Stimulated activated CD4-positive, alpha-beta T cell treated with anti-CD3 and anti-CD28 coated beads, Interleukin-15, amount 100 ng/mL, for 24 hours (primary cell): Measurements from ENCODE around the gene PMF1.

Experiments
- DNase-seq: peaks from one replicate; pipeline ENCODE4 v3.0.0-alpha.2; 2020

The PMF1 gene

DNA sequence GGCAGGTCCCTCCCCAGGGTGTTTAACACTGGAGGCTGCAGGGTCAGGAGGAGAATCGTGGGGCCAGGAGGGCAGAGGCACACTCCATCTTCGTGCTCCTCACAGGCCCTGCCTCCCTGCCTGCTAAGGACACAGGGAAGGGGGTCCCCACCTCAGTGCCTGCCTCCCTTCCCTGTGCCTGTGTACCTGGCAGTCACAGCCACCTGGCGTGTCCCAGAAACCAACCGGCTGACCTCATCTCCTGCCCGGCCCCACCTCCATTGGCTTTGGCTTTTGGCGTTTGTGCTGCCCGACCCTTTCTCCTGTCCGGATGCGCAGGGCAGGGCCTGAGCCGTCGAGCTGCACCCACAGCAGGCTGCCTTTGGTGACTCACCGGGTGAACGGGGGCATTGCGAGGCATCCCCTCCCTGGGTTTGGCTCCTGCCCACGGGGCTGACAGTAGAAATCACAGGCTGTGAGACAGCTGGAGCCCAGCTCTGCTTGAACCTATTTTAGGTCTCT, 28.6 kb downstream of the PMF1 start:
- DNase-seq, result no peak

DNA sequence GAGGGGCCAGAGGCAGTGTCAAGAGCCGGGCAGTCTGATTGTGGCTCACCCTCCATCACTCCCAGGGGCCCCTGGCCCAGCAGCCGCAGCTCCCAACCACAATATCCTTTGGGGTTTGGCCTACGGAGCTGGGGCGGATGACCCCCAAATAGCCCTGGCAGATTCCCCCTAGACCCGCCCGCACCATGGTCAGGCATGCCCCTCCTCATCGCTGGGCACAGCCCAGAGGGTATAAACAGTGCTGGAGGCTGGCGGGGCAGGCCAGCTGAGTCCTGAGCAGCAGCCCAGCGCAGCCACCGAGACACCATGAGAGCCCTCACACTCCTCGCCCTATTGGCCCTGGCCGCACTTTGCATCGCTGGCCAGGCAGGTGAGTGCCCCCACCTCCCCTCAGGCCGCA, 29.1 kb downstream of the PMF1 start, which contains the start of gene BGLAP:
Gene BGLAP, plus strand, starts transcription at position 259 of the 400 bp plus-strand sequence. Its CDS starts 48 bp downstream, at position 307.
- no peak for DNase-seq

DNA sequence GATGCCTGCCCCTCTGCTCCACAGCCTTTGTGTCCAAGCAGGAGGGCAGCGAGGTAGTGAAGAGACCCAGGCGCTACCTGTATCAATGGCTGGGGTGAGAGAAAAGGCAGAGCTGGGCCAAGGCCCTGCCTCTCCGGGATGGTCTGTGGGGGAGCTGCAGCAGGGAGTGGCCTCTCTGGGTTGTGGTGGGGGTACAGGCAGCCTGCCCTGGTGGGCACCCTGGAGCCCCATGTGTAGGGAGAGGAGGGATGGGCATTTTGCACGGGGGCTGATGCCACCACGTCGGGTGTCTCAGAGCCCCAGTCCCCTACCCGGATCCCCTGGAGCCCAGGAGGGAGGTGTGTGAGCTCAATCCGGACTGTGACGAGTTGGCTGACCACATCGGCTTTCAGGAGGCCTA, 29.9 kb downstream of the PMF1 start:
- no peak for DNase-seq

DNA sequence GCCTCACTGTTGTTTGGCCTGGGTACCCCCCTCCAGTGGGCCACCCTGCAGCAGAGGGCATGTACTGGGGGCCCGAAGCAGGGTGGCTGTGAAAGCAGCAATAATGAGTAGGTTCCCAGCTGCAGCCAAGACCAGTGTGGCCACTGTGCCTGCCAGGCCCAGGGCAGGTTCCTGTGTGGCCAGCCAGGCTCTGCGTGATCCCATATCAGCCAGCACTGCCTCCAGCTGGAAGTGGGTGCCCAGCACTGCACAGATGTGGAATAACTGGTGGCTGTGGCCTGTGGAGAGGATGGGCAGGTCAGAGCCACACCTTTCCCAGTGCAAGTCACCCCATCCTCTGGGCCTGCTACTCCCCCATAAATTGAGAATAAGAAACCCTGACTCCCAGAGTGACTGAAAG, 31.3 kb downstream of the PMF1 start:
- no peak for DNase-seq

DNA sequence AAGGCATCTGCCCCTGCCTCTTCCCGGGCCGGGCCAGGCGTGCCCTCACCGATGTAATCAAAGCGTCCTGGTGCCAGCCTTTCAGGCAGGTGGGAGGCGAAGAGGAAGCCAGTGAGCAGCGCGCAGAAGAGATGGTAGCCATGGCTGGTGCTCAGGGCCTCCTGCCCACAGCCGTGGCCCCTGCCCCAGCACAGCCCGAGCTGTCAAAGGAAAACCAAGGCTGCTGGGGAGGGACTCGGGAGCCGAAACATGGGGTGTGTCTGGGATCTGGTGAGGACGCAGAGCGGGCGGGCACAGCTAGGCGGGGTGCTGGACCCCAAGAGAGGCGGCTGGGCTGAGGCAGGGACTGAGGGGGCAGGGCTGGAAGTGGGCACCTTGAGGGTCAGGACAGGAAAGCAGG, 31.9 kb downstream of the PMF1 start:
- DNase-seq, result no peak

DNA sequence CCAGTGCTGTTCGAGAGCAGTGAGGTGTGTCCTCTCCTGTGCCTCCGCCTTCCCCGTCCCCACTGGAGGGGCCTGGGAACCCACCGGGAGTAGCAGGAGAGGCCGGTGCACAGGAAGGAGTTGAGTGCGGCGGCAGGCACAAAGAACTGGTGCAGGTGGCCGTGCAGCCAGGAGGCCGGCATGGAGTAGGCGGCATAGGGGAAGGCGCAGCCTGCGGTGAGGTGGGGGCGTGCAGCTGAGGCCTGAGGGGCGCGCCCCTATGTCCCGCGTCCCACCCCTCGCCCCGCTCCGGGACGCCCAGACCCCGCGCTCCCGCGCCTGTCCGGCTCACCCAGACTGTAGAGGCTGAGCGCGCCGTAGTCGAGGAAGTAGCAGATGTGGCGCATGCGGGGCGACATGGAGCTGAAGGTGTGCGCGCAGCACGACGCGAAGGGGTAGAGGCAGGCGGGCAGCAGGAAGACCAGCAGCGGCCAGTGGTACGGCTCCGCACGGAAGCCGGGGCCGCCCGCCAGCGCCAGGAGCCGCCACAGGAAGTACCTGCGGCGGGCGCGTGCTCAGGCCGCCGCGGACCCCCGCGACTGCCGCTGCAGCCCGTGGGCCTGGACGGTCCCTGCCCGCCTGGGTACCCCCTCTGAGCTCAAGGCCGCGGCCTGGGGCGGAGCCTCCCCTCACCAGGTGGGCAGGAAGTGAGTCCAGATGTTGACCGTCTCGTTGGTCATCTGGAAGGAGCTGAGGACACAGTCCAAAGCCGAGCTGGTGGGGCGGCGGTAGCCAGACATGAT, 32.8 kb downstream of the PMF1 start:
- peak; percentile 55 for DNase-seq

DNA sequence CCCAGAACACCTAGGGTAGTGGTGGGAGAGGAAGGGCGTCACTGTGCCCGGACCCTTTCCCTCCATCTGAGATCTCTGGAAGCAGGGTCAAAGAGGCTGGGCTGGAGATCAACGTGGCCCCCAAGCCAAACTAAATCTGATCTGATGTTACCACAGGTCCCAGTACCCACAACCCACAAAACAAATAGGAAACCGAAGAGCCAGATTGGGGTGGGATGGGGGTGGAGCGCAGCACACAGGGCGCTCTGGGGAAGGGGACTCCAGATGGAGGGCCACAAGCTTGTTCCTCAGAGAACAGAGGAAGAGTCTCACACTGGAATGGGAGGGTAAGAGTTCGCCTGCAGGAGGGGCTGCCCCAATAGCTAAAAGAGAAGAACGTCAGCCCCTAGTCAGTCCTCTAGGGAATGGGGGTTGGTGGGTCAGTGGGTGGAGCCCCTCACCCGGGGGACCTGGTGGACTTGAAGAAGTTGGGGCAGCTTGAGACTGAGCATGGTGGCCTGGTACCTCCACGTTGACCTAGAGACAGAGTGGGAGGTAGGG, 33.5 kb downstream of the PMF1 start:
- DNase-seq, result no peak

DNA sequence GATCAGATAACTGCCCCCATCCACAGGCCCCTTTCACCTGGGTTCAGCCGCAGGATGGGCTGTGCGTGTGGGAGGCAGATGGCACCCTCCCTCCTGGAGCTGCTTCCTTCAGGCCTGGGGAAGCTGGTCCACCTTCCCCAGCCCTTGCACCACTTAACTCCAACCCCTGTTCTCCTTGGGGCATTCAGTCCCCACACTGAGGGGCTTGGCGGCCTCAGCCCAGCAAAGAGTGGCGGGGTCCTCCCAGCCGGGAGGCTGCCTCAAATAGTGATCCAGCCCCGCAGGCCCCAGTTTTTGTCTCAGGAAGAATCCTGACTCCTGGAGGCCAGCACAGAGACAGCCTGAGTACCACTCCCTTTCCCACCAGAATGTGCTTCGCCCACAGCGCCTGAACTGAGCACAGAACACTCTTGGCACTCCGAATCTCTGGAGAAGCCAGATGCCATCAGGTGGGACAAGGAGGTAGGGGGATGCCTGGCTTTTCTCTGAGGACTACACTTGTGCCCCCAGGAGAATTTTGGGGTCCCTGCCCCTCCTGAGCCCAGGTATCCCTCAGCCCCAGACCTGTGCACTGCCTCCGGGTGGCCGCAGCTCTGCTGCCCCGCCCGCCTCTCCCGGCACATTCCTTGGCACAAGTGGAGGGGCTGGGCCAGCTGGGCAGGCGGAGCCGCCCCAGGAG, 34.1 kb downstream of the PMF1 start:
- no peak for DNase-seq

DNA sequence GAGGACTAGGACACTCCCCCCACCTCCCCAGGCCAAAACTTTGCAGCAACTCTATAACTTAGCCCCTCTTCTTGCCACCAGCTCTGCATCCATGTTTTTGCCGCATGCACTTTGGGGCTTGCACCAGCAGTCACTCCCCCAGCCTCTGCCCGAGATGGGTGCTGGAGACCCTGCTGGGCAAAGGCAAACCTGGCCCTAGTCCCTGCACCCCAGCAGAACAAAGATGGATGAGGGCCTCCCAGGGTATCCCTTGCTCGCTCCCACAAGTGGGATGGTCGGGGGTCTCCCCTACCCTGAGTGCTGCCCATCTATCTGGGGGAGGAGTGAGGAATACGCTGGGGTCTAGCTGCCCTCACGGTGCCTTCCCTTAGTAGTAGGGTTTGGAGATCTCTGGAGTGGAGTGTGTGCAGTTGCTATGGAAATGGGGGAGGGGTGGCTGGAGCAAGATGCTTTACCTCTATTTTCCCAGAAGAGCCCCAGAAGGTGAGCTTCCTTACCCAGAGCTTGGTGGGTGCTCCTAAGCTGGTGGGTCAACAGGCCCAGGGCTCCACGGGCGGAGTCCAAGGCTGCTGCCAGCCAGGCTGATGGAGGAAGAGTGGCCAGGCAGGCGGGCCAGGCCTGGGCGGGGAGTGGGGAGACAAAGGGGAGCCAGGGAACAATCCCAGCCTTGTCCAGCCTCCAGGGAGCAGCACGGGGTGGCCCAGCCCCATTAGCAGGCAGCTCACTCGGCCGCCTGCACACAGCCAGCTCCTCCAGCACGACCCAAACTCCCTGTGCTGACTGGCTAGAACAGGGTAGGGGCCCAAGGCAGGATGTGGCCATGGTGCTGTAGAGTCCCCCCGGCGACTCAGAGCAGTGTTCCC, 34.9 kb downstream of the PMF1 start, which contains the start of gene PAQR6:
Gene PAQR6, minus strand, starts transcription at position 597 of the 863 bp plus-strand sequence. CDS start 1,325 bp downstream, outside the sequence.
- DNase-seq, result no peak

DNA sequence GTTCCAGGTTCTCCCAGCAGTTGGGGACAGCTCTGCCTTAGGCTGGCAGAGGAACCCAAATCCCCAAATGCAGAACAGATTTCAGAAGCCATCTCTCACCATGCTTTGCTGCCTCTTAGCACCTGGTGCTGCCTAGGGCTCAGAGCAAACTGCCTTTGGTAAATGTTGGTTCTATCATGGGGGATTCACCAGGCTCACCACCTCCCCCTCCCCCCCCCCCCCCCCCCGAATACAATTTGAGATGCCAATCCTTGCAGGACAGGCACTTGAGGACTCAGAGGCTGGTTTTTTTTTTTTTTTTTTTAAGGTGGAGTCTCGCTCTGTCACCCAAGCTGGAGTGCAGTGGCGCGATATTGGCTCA, 35.5 kb downstream of the PMF1 start:
- DNase-seq, result no peak

DNA sequence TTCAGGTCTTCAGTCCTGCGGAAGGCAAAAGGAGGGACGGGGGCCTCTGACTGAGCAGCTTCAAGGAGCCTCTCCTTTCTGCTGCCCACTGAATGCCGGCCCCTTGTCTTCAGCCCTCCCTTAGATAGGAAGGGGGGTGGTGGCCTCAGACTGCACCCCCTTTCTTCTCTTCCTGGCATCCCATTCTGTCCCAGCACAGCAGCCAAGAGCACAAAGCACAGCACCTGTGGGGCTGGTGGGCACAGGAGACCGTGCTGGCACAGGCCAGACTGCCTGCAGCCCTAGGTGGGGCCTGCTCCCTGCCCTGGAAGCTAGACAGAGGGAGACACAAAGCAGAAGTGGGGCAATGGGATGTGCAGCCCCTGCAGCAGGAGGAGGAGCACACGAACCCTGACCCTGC, 36.8 kb downstream of the PMF1 start:
- DNase-seq, result no peak

DNA sequence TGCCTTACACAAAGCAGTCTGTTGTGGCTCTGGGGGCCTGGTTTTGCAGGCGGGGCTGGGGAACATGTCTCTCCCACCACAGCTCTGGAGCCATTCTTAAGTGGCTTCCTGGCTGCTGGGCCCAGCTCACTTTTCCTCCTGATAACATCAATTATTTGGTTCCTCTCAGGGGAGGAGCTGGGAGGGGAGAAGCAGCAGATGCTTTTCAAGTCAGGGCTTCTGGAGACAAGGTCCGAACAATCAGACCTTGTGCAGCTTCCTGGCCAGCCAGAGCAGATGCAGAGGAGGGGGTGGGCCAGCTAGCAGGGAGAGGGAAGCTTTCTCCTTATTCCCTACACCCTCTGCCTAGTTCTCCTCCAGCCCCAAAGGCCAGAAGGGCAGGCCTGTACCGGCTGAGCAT, 38.7 kb downstream of the PMF1 start:
- DNase-seq, result no peak

DNA sequence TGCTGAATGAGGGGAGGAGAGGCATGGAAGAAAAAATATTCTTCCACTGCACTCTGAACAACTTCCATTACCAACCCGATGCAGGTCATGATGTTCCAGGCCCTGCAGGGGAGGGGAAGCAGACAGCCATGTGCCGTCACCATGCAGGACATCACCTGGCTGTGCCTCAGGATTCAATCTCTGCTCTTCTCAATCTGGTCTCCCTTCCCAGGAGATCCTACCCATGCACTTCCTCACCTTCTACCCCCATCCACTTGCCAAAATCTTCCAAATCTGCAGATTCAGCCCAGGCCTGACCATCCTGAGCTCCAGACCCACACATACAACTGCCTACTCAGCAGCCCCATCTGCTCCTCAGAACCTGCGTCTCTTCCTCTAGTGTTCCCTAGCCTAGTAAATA, 40.8 kb downstream of the PMF1 start:
- DNase-seq, result no peak

DNA sequence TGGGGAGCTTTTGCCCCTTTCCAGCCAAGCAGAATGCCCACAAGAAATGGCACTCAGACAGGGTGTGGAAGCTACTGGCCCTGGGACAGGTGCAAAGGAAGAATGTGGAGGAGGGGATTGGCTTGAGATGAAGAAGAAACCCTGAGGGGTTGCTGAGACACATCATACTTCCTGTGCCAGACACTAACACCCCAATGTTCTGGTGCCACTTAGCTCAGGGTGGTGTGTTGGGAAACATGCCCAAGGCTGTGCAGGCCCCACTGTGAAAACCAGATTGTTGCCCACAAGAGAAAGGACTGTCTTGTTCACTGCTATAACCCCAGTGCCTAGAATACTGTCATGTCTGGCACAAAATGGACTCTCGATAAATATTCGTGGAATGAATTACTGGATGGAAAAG, 44.9 kb downstream of the PMF1 start:
- DNase-seq, result no peak

DNA sequence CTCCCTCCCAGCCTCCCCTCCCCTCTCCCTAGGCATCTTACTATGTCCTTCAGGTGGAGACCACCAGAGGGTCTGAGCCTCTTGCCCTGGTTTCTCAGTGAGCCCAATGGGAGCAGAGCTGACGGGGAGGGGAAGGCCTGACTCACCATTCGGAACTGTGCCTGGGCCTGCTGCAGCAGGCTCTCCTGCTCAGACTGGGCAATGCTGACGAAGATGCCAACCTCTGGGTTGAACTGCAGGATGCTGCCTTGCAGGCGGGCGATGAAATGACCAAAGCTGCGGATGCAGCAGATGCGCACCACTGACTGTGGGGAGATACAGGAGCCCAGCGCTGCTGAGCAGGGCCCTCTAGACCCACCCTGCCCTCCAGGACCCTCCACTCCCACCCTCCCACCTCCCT, 46.1 kb downstream of the PMF1 start:
- DNase-seq, result no peak

DNA sequence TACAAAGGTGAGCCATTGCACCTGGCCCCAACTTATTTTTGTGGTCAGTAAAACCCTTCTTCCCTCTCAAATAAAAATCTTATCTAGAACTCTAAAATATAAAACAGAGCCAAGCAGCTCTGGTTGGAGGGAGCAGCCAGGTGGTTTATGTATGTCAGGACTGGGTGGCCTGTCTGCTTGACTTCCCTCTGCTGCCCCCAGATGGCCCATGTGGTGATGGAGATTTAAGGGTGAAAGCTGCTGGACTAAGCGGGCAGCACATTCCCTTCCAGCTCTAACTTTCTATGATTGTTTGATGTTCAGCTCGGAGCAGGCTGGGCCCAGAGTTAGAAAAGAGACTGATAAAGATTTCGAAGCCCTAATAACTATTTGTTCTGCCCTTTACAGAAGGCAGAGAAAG, 47.0 kb downstream of the PMF1 start:
- no peak for DNase-seq

DNA sequence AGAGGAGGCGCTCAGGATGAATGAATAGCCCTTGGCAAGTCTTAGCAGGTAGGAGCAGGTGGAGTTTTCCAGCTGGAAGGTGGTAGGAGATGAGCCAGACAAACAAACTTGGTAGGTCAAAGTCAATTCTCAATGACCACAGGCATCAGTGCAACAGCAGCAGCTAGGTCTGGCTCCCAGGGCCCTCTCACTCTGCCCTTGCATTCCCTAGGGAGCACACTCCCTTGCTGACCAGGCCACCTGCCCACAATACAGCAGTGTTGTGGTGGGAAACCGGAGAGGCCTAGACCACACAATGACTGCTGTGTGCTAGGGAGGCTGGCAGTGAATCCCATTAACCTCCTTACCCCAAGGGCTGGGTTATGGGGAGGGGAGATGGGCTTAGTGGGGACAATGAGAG, 48.1 kb downstream of the PMF1 start:
- no peak for DNase-seq

DNA sequence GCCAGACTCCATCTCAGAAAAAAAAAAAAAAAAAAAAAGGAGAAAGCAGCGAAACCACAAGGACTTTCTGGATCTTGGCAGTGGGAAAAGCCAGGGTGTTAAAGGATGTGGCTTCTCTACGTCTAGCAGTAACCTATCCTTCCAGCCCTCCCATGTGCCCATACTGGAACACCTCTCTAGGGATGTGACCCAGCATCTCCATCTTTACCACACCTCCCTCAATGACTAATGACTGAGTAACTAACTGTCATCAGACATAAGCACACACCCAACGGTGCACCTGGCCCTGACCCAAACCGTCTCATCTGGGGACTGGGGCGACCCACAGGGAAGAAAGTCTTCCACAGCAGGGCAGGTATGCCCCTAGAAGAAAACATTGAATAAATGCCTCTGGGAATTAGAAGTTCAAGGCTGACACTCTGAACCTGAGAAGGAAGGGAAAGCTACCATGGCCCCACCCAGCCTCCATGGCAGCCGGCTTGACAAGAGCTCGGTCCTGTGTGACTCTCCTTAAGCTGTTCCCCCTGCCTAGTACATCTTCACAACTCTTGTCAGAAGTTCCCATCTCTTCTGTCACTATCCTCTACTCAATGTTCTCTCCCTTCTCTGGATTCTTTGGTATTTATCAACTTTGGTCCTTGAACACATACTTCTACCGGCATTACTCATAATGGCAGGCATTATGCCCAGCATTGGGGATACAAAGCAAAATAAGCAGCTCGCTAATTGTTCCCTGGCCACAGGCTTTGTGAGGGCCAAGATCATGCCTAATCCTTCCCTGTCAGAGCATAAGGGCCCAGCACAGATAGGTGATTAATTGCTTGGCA, 49.9 kb downstream of the PMF1 start:
- no peak for DNase-seq

DNA sequence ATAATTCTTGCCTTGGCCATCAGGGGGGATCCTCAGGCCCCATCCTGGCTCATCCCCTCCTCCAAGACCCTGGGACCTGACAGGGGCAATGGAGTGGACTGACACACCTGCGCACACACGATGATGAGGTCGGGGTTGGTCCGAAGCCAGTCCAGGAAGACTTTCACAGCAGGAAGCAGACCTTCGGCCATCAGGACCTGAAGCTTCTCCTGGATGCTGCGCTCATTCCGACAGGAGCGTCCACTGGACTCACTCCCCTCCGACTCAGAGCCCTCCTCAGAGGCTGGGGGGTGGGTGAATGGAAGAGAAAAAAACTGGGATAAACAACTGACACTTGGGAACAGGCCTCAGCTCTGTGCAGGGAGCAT, 50.5 kb downstream of the PMF1 start:
- no peak for DNase-seq

DNA sequence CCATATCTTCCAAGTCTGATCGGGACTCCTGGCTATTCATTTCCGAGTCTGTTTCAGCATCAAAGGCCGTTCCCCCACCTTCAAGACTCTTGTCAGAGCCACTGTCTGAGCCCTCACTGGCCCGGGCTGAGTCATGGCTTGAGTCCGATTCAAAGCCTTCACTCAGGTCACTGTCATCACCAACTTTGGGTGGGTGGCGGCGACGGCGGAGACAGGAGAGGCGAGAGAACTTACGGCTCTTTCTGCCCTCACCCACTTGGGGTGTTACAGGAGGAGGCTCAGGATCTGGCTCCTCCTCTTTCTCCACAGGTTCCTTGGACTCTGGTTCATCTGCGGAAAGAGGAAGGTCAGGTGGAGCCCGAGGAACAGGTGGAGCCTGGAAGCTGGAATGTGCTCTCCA, 53.2 kb downstream of the PMF1 start:
- no peak for DNase-seq

DNA sequence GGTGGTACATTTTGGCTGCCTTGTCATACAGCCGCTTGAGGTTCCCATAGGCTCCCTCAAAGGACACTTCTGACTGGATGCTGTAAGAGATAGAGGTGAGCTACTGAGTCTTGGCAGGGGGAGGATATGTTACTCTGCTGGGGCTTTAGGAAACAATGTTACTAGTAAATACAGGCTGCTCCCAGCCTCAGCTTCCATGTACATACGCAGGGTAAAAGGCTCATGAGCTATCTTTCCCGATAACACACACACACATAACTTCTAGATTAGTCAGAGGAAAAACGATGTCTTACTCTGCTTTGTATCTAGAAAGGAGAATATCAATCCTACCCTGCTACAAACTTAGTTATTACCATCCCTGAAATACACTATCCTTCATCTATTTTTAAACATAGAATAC, 55.5 kb downstream of the PMF1 start:
- no peak for DNase-seq

DNA sequence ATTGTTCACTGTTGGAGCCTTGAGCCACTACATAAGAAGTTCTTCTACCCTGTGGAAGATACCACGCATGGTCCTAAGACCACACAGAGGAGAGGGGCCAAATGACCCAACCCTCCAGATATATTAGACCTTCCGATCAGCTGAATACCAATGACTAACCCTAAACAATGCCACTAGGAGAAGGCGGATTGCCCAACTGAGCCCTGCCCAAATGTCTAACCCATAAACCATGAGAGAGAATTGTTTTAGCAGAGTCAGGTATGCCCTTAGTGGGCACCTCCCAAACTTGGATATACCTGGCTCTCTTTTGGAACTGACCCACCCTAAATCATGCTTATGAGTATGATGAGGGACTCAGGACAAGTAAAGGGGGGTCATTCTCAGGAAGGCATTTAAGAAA, 57.5 kb downstream of the PMF1 start:
- no peak for DNase-seq
